ENCODE results near the gene TCOF1. TPM values are rescaled to one million over a fixed set of nuclear protein-coding genes. Genes with fewer than 3 reads are reported as not detected.

The TCOF1 gene, protein sequence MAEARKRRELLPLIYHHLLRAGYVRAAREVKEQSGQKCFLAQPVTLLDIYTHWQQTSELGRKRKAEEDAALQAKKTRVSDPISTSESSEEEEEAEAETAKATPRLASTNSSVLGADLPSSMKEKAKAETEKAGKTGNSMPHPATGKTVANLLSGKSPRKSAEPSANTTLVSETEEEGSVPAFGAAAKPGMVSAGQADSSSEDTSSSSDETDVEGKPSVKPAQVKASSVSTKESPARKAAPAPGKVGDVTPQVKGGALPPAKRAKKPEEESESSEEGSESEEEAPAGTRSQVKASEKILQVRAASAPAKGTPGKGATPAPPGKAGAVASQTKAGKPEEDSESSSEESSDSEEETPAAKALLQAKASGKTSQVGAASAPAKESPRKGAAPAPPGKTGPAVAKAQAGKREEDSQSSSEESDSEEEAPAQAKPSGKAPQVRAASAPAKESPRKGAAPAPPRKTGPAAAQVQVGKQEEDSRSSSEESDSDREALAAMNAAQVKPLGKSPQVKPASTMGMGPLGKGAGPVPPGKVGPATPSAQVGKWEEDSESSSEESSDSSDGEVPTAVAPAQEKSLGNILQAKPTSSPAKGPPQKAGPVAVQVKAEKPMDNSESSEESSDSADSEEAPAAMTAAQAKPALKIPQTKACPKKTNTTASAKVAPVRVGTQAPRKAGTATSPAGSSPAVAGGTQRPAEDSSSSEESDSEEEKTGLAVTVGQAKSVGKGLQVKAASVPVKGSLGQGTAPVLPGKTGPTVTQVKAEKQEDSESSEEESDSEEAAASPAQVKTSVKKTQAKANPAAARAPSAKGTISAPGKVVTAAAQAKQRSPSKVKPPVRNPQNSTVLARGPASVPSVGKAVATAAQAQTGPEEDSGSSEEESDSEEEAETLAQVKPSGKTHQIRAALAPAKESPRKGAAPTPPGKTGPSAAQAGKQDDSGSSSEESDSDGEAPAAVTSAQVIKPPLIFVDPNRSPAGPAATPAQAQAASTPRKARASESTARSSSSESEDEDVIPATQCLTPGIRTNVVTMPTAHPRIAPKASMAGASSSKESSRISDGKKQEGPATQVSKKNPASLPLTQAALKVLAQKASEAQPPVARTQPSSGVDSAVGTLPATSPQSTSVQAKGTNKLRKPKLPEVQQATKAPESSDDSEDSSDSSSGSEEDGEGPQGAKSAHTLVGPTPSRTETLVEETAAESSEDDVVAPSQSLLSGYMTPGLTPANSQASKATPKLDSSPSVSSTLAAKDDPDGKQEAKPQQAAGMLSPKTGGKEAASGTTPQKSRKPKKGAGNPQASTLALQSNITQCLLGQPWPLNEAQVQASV (N-terminal part only)
- 4.7 and 9.9 TPM in 2 replicates for total RNA-seq (ENCODE audit: low replicate concordance)

DNA sequence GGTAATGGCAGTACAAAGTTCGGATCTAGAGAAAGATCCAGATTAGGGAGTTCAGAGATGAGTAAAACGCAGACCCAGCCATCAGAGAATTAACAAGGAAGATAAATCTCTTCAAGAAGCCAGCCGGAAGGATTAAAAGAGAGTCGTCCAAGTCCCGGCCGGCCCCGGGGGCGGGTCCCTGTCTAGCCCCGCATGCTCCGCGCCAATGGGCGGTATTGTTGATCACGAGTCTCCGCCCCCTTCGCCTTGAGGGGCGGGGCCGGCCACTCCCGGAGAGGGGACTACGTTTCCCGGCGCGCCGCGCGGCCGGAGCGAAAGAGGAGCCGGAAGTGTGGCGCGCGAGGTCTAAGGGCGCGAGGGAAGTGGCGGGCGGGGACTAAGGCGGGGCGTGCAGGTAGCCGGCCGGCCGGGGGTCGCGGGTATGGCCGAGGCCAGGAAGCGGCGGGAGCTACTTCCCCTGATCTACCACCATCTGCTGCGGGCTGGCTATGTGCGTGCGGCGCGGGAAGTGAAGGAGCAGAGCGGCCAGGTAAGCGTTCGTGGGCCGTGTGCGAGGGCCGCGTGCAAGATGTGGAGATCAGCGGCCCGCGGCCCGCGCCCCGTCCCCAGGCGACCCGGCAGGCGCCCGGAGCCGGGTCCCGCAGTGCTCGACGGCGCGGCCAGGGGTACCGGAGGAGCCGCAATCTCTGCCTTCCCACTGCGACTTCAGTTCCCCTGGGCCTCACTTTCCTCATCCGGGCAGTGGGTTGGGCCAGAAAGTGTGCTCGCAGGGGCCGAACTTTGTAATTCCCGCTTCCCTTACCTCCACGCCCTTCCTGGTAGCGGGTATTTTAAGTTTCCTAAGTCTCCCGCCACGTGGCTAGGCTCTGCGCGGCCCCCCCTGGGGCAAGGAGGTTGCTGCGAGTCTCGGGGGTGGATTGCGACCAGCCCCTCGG lies at the start of gene TCOF1:
TCOF1 (plus strand) TSS at position 372 of the 935 bp plus-strand sequence; CDS start at position 422, 50 bp downstream.

DNA sequence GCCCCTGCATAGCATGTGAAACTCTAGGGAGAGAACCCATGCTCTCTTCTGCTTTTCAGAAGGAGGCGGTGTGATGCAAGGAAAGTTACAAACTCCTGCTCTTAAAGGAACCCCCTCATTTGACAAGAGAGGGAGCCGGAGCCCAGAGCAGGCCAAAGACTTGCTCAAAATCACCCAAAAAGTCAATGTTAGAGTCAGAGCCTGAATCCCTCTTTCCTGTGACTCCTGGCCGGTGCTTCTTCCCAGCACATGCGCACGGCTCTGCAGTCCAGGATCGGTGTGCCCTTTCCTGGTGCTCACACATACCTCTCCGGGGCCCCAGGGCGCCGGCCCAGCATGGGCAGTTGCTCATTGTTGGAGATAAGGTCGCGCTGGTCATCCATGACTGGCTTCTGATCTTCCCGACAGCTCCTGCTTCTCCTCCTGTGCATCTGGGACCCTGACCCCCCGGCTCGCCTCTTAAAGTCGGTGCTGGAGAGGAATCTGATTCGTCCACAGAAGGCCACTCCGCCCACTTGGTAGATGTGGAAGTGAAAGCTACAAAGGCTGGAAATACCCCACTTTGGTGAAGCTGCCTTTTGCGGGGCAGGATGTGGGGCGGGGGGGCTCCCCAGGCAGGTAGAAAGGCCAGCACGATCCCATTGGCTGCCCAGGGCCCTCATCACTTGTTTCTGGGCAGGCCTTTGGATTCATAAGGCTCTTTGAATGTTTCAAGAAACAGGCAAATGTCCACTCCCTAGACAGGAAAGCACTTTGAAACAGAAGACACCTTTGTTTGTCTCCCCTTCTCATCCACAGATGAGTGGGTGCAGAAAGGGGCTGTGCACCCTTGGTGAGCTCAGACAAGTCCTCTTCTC lies 55.0 kb downstream of the TCOF1 start, which contains the start of gene CD74:
CD74 (minus strand) TSS at position 592 of the 857 bp plus-strand sequence; CDS start at position 431, 161 bp downstream.

Other genes starting within 250 kb of the TCOF1 start
- 52.9 and 425 TPM in 2 replicates for gene PDGFRB, start 201.9 kb upstream of the TCOF1 start, total RNA-seq (ENCODE audit: low replicate concordance)
- gene CDX1, start 190.9 kb upstream of the TCOF1 start, total RNA-seq (ENCODE audit: low replicate concordance), result 0.12 and 0.15 TPM in 2 replicates
- gene SLC6A7, start 167.6 kb upstream of the TCOF1 start, total RNA-seq (ENCODE audit: low replicate concordance), result not detected in 2 replicates
- gene CAMK2A, start 67.9 kb upstream of the TCOF1 start, total RNA-seq (ENCODE audit: low replicate concordance), result 0.08 and 0.35 TPM in 2 replicates
- gene ARSI, start 54.8 kb upstream of the TCOF1 start, total RNA-seq (ENCODE audit: low replicate concordance), result 0.83 and 2.3 TPM in 2 replicates
- 0.15 and 1.3 TPM in 2 replicates for gene CD74, start 55.2 kb downstream of the TCOF1 start, total RNA-seq (ENCODE audit: low replicate concordance)
- gene RPS14, start 92.0 kb downstream of the TCOF1 start, total RNA-seq (ENCODE audit: low replicate concordance), result 4,222 and 6,128 TPM in 2 replicates
- 23.9 and 32.5 TPM in 2 replicates for gene NDST1, start 150.4 kb downstream of the TCOF1 start, total RNA-seq (ENCODE audit: low replicate concordance)

Measured in smooth muscle cell of the coronary artery (primary cell).